WTC11 (cell line): ENCODE data around the gene MLN. TPM values are rescaled to one million over a fixed set of nuclear protein-coding genes. Genes with fewer than 3 reads are reported as not detected.

Experiments used
- ATAC-seq: fragments of 200-7000 bp; cut with Tn5 transposase; 2 replicates; pipeline ENCODE4 v1.10.0; 2021; ENCODE audit warnings: mild to moderate bottlenecking, moderate library complexity
- CTCF ChIA-PET: fragments of 300-600 bp; sonication (Branson Sonifier 250); formaldehyde crosslinking; loops from one replicate; lab custom pipeline; 2021; ENCODE audit warnings: antibody characterized with exemption; lab: Charles Lee
- POLR2A ChIA-PET: fragments of 350-600 bp; sonication (Branson Sonifier 250); formaldehyde crosslinking; loops from one replicate; lab custom pipeline; 2021; ENCODE audit warnings: antibody characterized with exemption; lab: Charles Lee
- DNase-seq: peaks from one replicate; pipeline ENCODE4 v3.0.0; 2021; ENCODE audit warnings: low spot score
- H3K27ac Mint-ChIP-seq: 2 replicates; pipeline ENCODE4 v1.8.0; 2021; ENCODE audit warnings: mixed read lengths
- H3K27me3 Mint-ChIP-seq: 2 replicates; pipeline ENCODE4 v1.8.0; 2021; ENCODE audit warnings: low read depth, mild to moderate bottlenecking, moderate library complexity, mixed read lengths
- H3K36me3 Mint-ChIP-seq: 2 replicates; pipeline ENCODE4 v1.8.0; 2021; ENCODE audit warnings: mixed read lengths
- H3K4me1 Mint-ChIP-seq: 2 replicates; pipeline ENCODE4 v1.8.0; 2022; ENCODE audit warnings: mixed read lengths
- H3K4me3 Mint-ChIP-seq: 2 replicates; pipeline ENCODE4 v1.8.0; 2021; ENCODE audit warnings: mild to moderate bottlenecking, moderate library complexity, mixed read lengths
- H3K9me3 Mint-ChIP-seq: 2 replicates; pipeline ENCODE4 v1.8.0; 2021; ENCODE audit warnings: mixed read lengths
- AR ChIP-seq: fragments of 250-450 bp; sonication (Bioruptor Pico); IDR thresholded peaks from 2 replicates; pipeline ENCODE4 v1.9.0; 2021; ENCODE audit warnings: mild to moderate bottlenecking
- ARID4B ChIP-seq: sonication (generic); formaldehyde crosslinking; IDR thresholded peaks from 2 replicates; pipeline ENCODE4 v1.8.0; 2023; ENCODE audit warnings: missing genetic modification reagents, mild to moderate bottlenecking, borderline replicate concordance
- E2F4 ChIP-seq: sonication (generic); formaldehyde crosslinking; IDR thresholded peaks from 2 replicates; pipeline ENCODE4 v1.8.1; 2022; ENCODE audit warnings: low read depth, mild to moderate bottlenecking, moderate library complexity, missing genetic modification reagents, borderline replicate concordance
- EMX1 ChIP-seq: fragments of 250-450 bp; sonication (Bioruptor Pico); IDR thresholded peaks from 2 replicates; pipeline ENCODE4 v1.8.0; 2021; ENCODE audit warnings: mild to moderate bottlenecking
- ETV6 ChIP-seq: sonication (generic); formaldehyde crosslinking; IDR thresholded peaks from 2 replicates; pipeline ENCODE4 v1.8.1; 2022; ENCODE audit warnings: mild to moderate bottlenecking, missing genetic modification reagents
- GABPB1 ChIP-seq: sonication (generic); formaldehyde crosslinking; IDR thresholded peaks from 2 replicates; pipeline ENCODE4 v1.8.1; 2023; ENCODE audit warnings: mild to moderate bottlenecking, missing genetic modification reagents
- GRHL2 ChIP-seq: fragments of 250-450 bp; sonication (Bioruptor Pico); IDR thresholded peaks from 2 replicates; pipeline ENCODE4 v1.8.0; 2022; ENCODE audit warnings: mild to moderate bottlenecking, moderate library complexity; ENCODE audit not compliant: insufficient replicate concordance, severe bottlenecking
- IRF2 ChIP-seq: sonication (generic); formaldehyde crosslinking; IDR thresholded peaks from 2 replicates; pipeline ENCODE4 v1.8.0; 2022; ENCODE audit warnings: low read depth, missing genetic modification reagents, borderline replicate concordance
- MAX ChIP-seq: sonication (generic); formaldehyde crosslinking; IDR thresholded peaks from 2 replicates; pipeline ENCODE4 v1.8.0; 2022; ENCODE audit warnings: mild to moderate bottlenecking, missing genetic modification reagents
- MXD4 ChIP-seq: fragments of 250-450 bp; sonication (Bioruptor Pico); IDR thresholded peaks from 2 replicates; pipeline ENCODE4 v1.8.0; 2021; ENCODE audit warnings: mild to moderate bottlenecking, moderate library complexity, borderline replicate concordance
- NFATC4 ChIP-seq: fragments of 250-450 bp; sonication (Bioruptor Pico); IDR thresholded peaks from 2 replicates; pipeline ENCODE4 v1.9.0; 2021; ENCODE audit warnings: mild to moderate bottlenecking
- SOX15 ChIP-seq: fragments of 250-450 bp; sonication (Bioruptor Pico); IDR thresholded peaks from 2 replicates; pipeline ENCODE4 v1.9.0; 2021; ENCODE audit warnings: mild to moderate bottlenecking
- TEAD1 ChIP-seq: sonication (generic); formaldehyde crosslinking; IDR thresholded peaks from 2 replicates; pipeline ENCODE4 v1.8.0; 2022; ENCODE audit warnings: mild to moderate bottlenecking, missing genetic modification reagents
- USF1 ChIP-seq: sonication (generic); formaldehyde crosslinking; IDR thresholded peaks from 2 replicates; pipeline ENCODE4 v1.8.0; 2022; ENCODE audit warnings: mild to moderate bottlenecking, missing genetic modification reagents
- ZBTB43 ChIP-seq: sonication (generic); formaldehyde crosslinking; IDR thresholded peaks from 2 replicates; pipeline ENCODE4 v1.8.1; 2023; ENCODE audit warnings: mild to moderate bottlenecking, missing genetic modification reagents
- ZMAT4 ChIP-seq: fragments of 250-450 bp; sonication (Bioruptor Pico); IDR thresholded peaks from 2 replicates; pipeline ENCODE4 v1.9.0; 2021; ENCODE audit warnings: mild to moderate bottlenecking
- ZNF232 ChIP-seq: sonication (generic); formaldehyde crosslinking; IDR thresholded peaks from 2 replicates; pipeline ENCODE4 v1.8.0; 2022; ENCODE audit warnings: mild to moderate bottlenecking, missing genetic modification reagents
- ZNF416 ChIP-seq: fragments of 250-450 bp; sonication (Bioruptor Pico); IDR thresholded peaks from 2 replicates; pipeline ENCODE4 v1.9.0; 2021; ENCODE audit warnings: mild to moderate bottlenecking, inconsistent platforms
- ZNF532 ChIP-seq: fragments of 250-450 bp; sonication (Bioruptor Pico); IDR thresholded peaks from 2 replicates; pipeline ENCODE4 v1.9.0; 2021; ENCODE audit warnings: mild to moderate bottlenecking, borderline replicate concordance
- total RNA-seq: library from RNA; stranded (reverse); gene quantifications from 3 replicates; pipeline ENCODE4 v1.2.3, GENCODE V29; 2021

The MLN gene
- total RNA-seq, 1 experiment from 2014 or later = not detected

GRCh38 chr6:33851959-33852358, 48.2 kb upstream of the MLN start (continued):
- TF ChIP-seq ZNF532 (CRISPR knock-in tag) = no peak
- no peak for TF ChIP-seq ZNF416
- no peak for TF ChIP-seq ZMAT4 (CRISPR knock-in tag)
- TF ChIP-seq SOX15 = no peak
- TF ChIP-seq ZNF232 (CRISPR knock-in tag) = no peak
- TF ChIP-seq IRF2 (CRISPR knock-in tag) = no peak
- TF ChIP-seq ZBTB43 = no peak
- TF ChIP-seq MAX = no peak
- TF ChIP-seq GRHL2 = no peak
- TF ChIP-seq USF1 (CRISPR knock-in tag) = no peak
- TF ChIP-seq E2F4 (CRISPR knock-in tag) = no peak

GRCh38 chr6:33850869-33851541, 47.2 kb upstream of the MLN start:
- ATAC-seq = no peak
- Mint-ChIP-seq H3K9me3 (no peaks in the 10 kb centered on the region), H3K4me1 (peaks cover 24% of the 10 kb centered on the region), H3K27me3 (peaks cover 3% of the 10 kb centered on the region; the same call in 1 of the 2 replicates), H3K4me3 (no peak overlapping the region), H3K36me3 (no peaks in the 10 kb centered on the region), H3K27ac (no peak overlapping the region)
- CTCF ChIA-PET = interaction anchor here (0.6 to 5.7 kb wide), 21 partner anchors 10 to 301 kb away, joined by 3 to 48 read pairs (median 3); no protein-coding TSS in a partner anchor
- POLR2A ChIA-PET = interaction anchor here (0.6 to 1.1 kb wide), 3 partner anchors 22 to 36 kb away, joined by 3 to 8 read pairs (median 3); no protein-coding TSS in a partner anchor
- no peak for DNase-seq
- TF ChIP-seq E2F4 (CRISPR knock-in tag) (no peak), ETV6 (no peak), GABPB1 (CRISPR knock-in tag) (no peak), ARID4B (CRISPR knock-in tag) (no peak), MXD4 (CRISPR knock-in tag) (no peak), EMX1 (CRISPR knock-in tag) (no peak), AR (CRISPR knock-in tag) (no peak), ZNF232 (CRISPR knock-in tag) (no peak), TEAD1 (CRISPR knock-in tag) (no peak), NFATC4 (no peak)
